GM21717 (cell line): ENCODE results near the gene RITA1.
"Not testable (repeated sequence)": the region's sequence is repeated elsewhere in the genome, so short reads cannot be mapped to it uniquely, and the experiment has no call there.

ENCODE experiments used
- ATAC-seq: cut with Tn5 transposase; IDR thresholded peaks from one replicate; pipeline ENCODE4 v1.9.1; 2021; ENCODE audit warnings: mild to moderate bottlenecking, moderate library complexity; ENCODE audit not compliant: unreplicated experiment

RITA1 gene, protein sequence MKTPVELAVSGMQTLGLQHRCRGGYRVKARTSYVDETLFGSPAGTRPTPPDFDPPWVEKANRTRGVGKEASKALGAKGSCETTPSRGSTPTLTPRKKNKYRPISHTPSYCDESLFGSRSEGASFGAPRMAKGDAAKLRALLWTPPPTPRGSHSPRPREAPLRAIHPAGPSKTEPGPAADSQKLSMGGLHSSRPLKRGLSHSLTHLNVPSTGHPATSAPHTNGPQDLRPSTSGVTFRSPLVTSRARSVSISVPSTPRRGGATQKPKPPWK

DNA sequence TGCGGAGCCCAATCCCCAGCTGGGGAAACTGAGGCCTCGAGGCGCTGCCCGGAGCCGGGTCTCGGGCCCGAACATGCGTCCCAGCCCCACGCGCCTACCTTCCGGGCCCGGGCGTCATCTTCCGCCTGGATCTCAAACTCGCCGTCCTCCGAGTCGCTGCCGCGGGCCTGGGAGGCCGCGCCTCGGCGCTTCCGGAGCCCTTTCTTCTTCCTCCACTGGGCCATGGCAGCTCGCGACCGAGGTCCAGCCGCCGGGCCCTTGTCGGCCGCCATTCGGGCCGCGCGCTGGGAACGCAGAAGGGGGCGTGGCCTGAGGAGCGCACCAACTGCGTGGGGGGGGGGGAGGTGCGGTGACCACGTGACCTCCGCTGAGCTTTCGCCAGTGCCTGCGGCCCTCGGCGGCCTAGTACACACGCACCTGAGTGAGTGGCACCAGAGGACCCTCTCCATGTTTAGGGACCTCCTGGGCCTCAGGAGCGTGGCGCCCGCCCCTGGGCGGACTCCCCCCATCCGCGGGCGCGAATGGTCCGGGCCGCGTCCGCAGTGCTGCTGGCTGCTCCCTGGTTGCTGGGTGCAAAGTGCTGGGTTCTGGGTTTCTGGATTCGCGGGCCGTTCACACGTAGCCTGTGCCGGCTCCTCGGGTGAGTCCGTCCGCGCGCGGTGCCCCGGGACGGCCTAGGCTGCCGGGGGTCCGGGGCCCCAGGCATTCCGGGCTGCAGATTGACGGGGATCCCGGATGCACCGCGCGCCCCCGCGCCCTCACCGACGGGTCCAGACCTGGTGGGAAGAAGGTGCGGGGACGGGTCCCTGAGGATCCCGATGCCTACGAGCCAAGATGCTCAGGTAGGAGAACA lies at the start of gene RITA1, which contains the start of gene DDX54:
RITA1 (plus strand) TSS at position 542 of the 853 bp plus-strand sequence. CDS start 1,026 bp downstream, outside the sequence.
DDX54 (minus strand) TSS at position 299 of the 853 bp plus-strand sequence; CDS start at position 272, 27 bp downstream.
- ATAC-seq, result peak; percentile 47

DNA sequence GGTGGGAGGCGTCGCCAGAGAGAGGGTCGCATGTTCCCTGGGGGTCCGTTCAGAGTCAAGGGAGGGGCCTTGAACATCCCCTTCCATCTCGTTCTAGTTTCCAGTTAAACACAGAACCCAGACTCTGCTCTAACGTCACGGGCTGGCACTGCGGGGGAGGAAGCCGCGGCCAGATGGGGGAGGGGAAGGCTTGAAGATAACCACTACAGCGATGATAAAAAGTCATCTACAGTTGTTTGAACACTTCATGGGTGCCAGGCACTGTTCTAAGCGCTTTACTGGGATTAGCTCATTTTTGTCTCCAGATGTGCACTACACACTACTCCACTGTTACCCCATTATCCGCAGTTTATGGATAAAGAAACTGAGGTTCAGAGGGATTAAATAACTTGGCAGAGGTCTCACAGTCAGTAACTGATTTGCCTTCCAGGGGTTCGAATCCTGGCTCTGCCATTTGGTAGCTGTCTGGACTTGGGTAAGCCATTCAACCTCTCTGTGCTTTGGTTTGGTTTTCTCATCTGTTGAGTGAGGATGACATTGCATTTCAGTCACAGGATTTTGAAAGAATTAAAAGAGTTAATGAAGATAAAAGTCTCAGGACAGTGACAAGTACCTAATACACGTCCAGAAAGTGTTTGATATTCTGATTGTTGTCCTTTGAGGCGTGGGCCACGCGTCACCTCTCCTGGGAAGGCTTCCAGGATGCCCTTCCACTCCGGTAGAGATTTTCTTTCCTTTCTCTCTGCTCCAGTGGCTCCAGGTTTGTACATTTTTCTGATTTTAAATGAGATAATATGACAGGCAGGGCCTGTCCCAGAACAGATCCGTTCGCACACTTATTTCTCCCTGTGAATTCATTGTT lies 49.2 kb upstream of the RITA1 start:
- ATAC-seq, result no peak

DNA sequence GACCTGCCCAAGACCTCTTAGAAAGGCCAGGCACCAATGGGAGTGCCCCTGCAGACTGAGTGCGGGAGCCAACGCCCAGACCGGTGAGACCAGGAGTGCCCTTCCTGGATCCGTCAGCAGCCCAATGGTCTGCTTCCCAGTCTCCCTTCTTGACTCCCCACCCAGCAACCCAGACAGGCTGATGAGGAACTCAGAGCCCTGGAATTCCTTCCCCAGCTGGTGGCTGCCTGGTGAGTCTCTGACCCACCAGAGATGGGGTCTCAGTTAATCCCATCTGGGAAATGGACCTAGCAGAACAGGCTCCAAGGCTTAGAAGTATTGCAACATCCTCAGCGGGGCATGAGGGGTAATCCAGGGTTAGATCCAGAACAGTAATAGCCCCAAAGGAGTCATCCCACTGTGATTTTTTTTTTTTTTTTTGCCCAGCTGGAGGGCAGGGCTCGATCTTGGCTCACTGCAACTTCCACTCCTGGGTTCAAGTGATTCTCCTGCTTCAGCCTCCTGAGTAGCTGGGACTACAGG lies 48.5 kb upstream of the RITA1 start:
- ATAC-seq, result no peak

DNA sequence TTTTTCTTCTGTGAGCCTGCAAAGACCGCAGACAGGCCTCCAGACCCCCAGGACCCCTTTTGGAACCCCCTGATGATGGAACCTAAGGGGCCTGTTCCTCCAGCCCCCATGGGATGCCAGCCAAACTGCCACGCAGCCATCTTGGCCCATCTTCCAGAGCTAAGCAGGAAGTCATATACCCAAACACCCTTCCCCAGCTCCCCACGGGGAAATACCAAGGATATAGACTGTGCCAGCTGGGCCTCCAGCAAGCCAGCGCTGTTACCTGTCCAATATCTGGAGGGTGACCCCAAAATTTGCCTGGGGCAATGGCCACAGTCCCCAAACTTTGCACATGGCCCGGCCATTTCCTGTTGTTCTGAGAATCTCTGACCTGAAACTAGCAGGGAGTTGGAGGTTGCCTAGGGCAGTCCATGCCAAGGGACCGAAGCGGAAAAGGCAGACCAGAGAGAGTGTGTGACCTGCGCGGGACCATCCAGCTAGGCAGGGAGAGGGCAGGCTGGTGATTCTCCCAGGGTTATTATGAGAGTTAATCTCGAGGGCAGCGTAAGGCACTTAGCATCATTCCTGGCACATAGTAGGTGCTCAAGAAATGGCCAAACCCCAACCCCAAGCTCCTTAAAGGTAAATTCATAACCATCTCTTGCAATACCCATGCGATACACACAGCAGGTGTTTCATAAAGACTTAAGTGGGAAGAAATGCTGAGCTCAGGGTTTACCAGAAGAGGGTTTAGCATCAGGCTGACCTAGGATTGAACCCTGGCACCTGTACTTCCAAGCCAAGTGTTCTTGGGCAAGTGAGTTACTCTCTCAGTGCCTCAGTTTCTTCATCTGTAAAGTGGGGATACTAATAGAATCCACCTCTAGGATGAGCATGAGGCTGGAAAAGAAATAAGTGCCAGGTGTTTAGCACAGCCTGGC lies 47.4 kb upstream of the RITA1 start:
- ATAC-seq, result no peak

DNA sequence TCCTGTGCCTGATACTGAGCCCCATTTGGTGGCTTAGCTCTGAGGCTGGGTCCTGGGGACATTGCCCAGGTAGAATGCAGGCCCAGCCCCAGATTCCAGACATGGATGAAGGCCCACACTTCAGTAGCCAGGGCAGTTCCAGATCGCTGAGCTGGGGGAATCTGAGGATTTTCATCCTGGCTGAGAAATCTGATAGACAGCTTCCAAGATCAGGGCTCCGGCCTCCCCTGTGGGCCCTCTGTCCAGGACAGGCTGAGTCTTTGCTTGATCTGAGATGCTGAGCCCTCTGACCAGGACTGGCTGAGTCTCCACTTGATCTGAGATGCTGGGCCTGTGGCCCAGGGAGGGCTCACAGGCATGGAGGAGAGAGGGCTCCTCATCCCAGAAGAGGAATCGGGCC lies 46.7 kb upstream of the RITA1 start:
- no peak for ATAC-seq

DNA sequence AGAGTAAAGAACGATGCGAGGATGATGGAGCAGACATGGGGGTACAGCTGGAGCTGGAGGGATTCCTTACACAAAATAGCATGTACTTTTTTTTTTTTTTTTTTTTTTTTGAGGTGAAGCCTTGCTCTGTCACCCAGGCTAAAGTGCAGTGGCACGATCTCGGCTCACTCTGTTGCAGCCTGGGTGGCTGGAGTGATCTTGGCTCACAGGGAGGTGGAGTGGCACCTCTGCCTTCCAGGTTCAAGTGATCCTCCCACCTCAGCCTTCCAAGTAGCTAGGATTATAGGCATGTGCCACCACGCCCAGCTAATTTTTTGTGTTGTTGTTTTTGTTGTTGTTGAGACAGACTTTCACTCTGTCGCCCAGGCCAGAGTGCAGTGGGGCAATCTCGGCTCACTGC lies 44.8 kb upstream of the RITA1 start:
- ATAC-seq, result no peak

DNA sequence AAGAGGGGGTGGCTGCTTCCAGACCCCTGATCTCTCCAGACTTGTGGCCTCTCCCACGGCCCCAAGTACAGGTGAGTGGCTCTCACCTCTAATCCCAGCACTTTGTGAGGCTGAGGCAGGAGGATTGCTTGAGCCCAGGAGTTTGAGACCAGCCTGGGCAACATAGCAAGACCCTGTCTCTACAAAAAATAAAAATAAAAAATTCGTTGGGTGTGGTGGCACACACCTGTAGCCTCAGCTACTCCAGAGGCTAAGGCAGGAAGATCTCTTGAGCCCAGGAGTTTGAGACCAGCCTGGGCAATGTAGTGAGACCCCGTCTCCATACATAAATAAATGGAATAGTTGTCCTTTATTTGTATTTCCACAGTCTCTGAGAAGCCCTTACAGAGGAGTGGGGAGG lies 43.8 kb upstream of the RITA1 start:
- ATAC-seq, result not testable (repeated sequence)

DNA sequence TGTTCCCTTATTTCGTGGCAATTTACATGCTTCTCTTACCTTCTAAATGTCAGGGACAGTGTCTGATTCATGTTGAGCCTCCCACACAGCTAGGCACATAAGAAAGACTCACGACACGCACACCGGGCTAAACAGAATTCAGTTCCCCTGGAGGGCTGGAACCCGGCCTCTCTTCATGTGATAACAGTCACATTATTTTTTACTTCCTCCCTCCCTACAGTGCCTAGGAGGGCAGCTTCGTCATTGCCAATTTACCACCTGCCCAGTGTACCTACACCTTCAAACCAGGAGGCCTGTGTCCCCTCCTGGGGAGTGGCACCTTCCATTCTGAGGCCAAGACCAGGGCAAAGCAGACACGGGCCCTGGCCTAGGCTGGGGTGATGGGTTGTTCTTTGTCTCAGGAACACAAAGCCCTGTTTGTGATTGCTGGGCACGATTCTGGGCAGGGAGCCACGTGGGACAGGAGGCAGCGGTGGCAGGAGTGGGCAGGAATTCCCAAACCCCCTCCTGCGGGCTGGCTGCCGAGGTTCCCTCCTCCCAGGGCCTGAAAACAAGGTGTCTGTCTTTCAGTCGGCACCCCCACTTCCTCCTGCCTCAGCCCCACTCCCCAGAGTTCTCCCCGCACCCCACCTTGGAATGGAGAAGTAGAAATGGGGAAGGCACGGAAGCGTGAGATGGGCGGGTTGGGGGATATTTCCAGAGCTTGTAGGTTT lies 43.2 kb upstream of the RITA1 start:
- ATAC-seq, result no peak

DNA sequence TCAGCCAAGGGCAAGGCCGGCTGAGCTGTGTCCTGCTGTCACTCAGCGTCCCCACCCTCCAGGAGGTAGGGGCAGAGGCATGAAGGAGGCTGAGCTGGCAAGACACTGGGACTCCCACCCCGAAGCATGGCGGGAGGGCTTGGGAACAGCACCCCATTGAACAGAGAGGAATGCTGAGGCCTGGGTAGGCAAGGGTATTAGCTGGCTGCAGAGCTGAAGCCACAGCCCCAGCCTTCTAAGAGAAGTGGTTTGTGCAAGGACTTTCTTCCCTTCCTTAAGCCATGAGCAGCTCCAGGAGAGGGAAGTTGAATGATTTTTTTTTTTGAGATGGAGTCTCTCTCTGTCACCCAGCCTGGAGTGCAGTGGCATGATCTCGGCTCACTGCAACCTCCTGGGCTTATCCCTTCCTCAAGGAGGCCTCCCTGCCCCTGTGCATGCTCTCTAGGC lies 42.6 kb upstream of the RITA1 start:
- no peak for ATAC-seq

DNA sequence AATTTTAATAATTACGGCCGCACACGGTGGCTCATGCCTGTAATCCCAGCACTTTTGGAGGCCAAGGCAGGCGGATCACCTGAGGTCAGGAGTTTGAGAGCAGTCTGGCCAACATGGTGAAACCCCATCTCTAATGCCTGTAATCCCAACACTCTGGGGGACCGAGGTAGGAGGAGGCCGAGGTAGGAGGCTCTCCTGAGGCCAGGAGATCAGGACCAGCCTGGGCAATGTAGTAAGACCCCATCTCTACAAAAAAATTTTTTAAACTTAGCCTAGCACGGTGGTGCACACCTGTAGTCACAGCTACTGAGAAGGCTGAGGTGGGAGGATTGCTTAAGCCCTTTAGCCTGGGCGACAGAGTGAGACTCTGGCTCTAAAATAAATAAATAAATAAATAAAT lies 41.6 kb upstream of the RITA1 start:
- ATAC-seq, result no peak

DNA sequence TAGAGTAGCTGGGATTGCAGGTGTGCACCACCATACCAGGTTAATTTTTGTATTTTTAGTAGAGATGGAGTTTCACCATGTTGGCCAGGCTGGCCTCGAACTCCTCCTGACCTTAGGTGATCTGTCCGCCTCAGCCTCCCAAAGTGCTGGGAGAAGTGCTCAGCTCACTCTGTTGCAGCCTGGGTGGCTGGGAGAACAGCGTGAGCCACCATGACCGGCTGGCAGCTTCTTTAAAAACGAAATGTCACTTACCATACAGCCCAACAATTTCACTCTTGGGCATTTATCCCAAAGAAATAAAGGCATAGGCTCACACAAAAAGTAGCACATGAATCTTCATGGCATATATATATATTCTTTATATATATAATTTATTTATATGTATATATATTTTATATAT lies 40.7 kb upstream of the RITA1 start:
- no peak for ATAC-seq

DNA sequence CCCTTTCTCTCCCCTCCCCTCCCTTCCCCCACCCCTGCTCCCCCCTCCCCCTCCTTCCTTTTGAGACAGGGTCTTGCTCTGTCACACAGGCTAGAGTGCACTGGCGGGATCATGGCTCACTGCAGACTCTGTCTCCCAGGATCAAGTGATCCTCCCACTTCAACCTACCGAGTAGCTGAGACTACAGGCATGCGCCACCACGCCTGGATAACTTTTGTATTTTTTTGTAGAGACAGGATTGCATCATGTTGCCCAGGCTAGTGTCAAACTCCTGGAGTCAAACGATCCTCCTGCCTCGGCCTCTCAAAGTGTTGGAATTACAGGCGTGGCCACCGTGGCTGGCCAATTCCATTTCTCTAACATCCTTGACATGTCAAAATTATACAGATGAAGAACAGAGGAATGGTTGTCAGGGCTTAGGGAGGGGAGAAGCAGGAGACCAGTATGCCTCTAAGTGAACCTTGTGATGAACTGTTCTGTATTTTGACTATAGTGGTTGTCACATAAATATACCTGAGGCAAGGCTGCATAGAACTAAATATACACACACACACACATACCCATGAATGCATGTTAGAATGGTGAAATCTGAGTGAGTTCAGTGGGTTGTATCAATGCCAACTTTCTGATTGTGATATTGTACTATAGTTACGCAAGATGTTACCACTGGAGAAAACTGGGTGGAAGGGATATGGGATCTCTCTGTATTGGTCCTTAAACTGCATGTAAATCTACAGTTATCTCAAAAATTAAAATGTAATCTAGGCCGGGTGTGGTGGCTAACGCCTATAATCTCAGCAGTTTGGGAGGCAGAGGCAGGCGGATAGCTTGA lies 39.6 kb upstream of the RITA1 start:
- no peak for ATAC-seq

DNA sequence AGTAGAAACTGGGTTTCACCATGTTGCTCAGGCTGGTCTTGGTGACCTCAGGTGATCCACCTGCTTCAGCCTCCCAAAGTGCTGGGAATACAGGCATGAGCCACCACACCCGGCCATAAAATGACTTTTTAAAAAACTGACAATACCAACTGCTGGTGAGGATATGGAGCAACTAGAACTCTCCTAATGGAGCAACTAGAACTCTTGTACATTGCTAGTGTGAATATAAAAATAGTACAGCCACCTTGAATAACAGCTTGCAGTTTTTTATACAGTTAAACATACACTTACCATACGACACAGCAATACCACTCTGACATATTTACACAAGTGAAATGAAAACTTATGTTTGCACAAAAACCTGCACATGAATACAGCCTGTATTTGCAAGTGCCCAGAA lies 38.5 kb upstream of the RITA1 start:
- no peak for ATAC-seq

DNA sequence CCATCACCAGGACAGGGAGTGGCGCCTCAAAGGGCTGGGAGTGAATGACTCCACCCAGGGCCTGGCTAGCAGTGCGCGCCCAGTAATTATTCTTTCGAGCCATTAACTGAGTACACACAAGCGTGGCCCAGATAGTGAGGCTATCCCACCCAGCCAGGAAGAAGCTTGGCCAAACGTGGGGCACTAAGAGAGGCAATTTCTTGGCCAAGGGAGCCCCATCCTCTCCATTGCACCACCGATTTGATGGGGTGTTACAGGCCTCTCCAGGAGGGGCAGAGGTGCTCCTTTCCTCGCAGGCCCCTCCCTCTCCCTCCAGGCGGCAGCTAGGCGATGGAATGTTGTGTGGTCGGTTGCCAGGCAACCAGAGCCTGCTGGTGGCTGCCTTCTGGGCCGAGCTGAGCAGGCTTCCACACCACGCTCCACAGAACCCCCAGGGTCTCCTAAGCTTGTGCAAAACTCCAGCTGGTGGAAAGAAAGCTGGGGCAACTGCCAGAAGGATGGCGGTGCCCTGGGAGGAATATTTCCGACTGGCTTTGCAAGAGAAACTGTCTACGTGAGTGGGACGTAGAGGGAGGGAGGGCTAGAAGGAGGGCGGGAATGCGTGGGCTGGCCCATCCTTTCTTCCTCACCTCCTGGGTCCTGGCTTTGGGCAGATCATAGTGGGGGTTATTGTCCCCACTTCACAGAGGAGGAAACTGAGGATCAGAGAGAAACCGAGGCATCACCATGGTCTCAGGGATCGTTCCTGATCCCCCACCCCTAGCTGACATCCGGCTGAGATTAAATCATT lies 36.0 kb upstream of the RITA1 start, which contains the start of gene CFAP73:
CFAP73 (plus strand) TSS at position 364 of the 790 bp plus-strand sequence; CDS start at position 498, 134 bp downstream.
- no peak for ATAC-seq

DNA sequence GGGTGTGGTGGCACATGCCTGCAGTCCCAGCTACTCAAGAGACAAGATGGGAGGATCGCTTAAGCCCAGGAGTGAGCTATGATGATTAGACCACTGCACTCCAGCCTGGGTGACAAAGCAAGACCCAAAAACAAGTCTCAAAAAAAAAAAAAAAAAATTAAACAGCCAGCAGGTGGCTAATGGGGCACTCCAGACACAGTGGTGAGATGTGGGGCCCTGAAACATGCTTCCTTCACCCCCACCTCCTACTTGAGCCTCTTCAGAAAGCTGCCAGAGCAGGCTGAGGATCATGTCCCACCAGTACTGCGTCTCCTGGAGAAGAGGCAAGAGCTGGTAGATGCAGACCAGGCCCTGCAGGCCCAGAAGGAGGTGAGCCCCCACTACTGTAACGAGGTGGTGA lies 33.9 kb upstream of the RITA1 start:
- no peak for ATAC-seq

DNA sequence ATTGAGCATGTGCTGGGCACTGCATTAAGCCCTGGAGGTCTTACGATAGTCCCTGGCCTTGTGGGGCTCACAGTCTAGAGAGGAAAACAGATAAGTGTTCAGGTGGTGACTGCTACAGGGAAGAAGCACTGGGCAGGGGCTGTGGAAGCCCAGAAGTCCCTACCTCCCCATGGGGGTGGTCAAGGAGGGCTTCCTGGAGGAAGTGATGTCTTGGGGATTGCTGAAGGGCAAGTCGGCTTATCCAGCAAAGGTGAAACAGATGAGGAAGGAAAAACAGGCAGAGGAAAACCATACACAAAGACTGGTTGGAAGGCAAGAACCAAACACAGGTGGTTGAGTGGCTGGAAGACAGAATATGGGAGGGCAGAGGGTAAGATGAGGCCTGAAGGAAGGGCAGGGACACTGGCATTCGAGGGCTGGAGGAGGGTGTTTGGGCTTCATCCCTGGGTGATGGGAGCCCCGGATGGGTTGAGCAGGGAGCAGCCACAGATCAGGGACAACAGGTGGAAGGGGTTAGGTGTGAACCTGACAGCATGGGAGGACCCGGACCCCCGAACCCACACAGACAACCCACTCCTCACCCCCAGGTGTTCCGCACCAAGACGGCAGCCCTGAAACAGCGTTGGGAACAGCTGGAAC lies 33.2 kb upstream of the RITA1 start:
- ATAC-seq, result no peak
